Upper lobe of right lung (tissue), 1 donor: ENCODE measurements around the gene EIF4G3. TPM values are rescaled to one million over a fixed set of nuclear protein-coding genes. Genes with fewer than 3 reads are reported as not detected.
"Not testable (repeated sequence)": the region's sequence is repeated elsewhere in the genome, so short reads cannot be mapped to it uniquely, and the experiment has no call there.

ENCODE experiments used
- ATAC-seq: fragments of 200-7000 bp; cut with Tn5 transposase; one replicate; pipeline ENCODE4 v1.9.1; 2020; ENCODE audit warnings: mild to moderate bottlenecking, moderate library complexity
- DNase-seq: peaks from one replicate; pipeline ENCODE4 v3.0.0-alpha.2; 2020
- H3K27ac ChIP-seq: fragments of 200-600 bp; one replicate; pipeline ENCODE4 v1.8.0; 2022
- H3K27me3 ChIP-seq: fragments of 200-600 bp; one replicate; pipeline ENCODE4 v1.8.0; 2022; ENCODE audit warnings: mild to moderate bottlenecking
- H3K36me3 ChIP-seq: fragments of 200-600 bp; one replicate; pipeline ENCODE4 v1.8.0; 2022
- H3K4me1 ChIP-seq: fragments of 200-600 bp; one replicate; pipeline ENCODE4 v1.8.0; 2022
- H3K4me3 ChIP-seq: fragments of 200-600 bp; one replicate; pipeline ENCODE4 v1.8.0; 2022; ENCODE audit warnings: mild to moderate bottlenecking
- H3K9me3 ChIP-seq: fragments of 200-600 bp; one replicate; pipeline ENCODE4 v1.8.0; 2022
- CTCF ChIP-seq: fragments of 200-600 bp; IDR thresholded peaks from one replicate; pipeline ENCODE4 v1.8.0; 2022; ENCODE audit warnings: antibody characterized with exemption
- intact Hi-C: fragments of 100-400 bp; cut with DNase I; formaldehyde crosslinking; loops from one replicate; pipeline ENCODE4 v1.11.0; 2022
- total RNA-seq: library from RNA; stranded (reverse); fragmentation: NEBNext Ultra II Directional; extraction: Animal tissue kit (Norgen Biotek cat#: 25700); gene quantifications from one replicate; pipeline ENCODE4 v1.2.1, GENCODE V29; 2021
- donor health status: DM: no; HTN: yes; CAD: no; lungs with severe emphysema.

Gene EIF4G3
- total RNA-seq, 1 donor from 2014 or later = 44.5 TPM

GRCh38 chr1:21216835-21217811 is 40.4 kb upstream of the EIF4G3 start:
- intact Hi-C loops = no loop called here
- Histone ChIP-seq H3K9me3 (no peaks in the 10 kb centered on the region), H3K4me3 (no peak overlapping the region), H3K4me1 (no peaks in the 10 kb centered on the region), H3K27me3 (no peaks in the 10 kb centered on the region), H3K27ac (no peak overlapping the region), H3K36me3 (peaks cover 17% of the 10 kb centered on the region)
- TF ChIP-seq CTCF = peak; percentile 74
- DNase-seq (no peak), ATAC-seq (peak; percentile 62)

- Histone ChIP-seq H3K4me1 (no peaks in the 10 kb centered on the region), H3K36me3 (no peaks in the 10 kb centered on the region), H3K9me3 (no peaks in the 10 kb centered on the region), H3K4me3 (no peak overlapping the region), H3K27ac (no peak overlapping the region), H3K27me3 (no peaks in the 10 kb centered on the region)
- intact Hi-C loops = no loop called here
- DNase-seq (no peak), ATAC-seq (no peak)
- TF ChIP-seq CTCF = no peak
Observed at GRCh38 chr1:21212126-21212525, 35.4 kb upstream of the EIF4G3 start.

- DNase-seq, H3K36me3 ChIP-seq, H3K27ac ChIP-seq, H3K4me3 ChIP-seq, H3K27me3 ChIP-seq, H3K9me3 ChIP-seq, ATAC-seq, H3K4me1 ChIP-seq, intact Hi-C loops: not testable (repeated sequence)
Observed at GRCh38 chr1:21208137-21208700, 31.5 kb upstream of the EIF4G3 start.

GRCh38 chr1:21206117-21206516 is 29.4 kb upstream of the EIF4G3 start:
- H3K4me1 ChIP-seq = no peaks in the 10 kb centered on the region
- H3K27me3 ChIP-seq = no peaks in the 10 kb centered on the region
- intact Hi-C loops = no loop called here
- no peak overlapping the region for H3K27ac ChIP-seq
- no peak for TF ChIP-seq CTCF
- no peaks in the 10 kb centered on the region for H3K9me3 ChIP-seq
- H3K36me3 ChIP-seq = no peaks in the 10 kb centered on the region
- no peak overlapping the region for H3K4me3 ChIP-seq
- DNase-seq (no peak), ATAC-seq (no peak)

GRCh38 chr1:21205416-21205815 is 28.7 kb upstream of the EIF4G3 start:
- Histone ChIP-seq H3K4me3 (no peak overlapping the region), H3K9me3 (no peaks in the 10 kb centered on the region), H3K36me3 (no peaks in the 10 kb centered on the region), H3K27ac (no peak overlapping the region), H3K4me1 (no peaks in the 10 kb centered on the region), H3K27me3 (no peaks in the 10 kb centered on the region)
- no peak for ATAC-seq
- DNase-seq = no peak
- intact Hi-C loops = no loop called here
- no peak for TF ChIP-seq CTCF

GRCh38 chr1:21201650-21202049 is 25.0 kb upstream of the EIF4G3 start:
- TF ChIP-seq CTCF = no peak
- no peak for ATAC-seq

GRCh38 chr1:21201238-21201637 is 24.5 kb upstream of the EIF4G3 start:
- DNase-seq, H3K36me3 ChIP-seq, H3K27ac ChIP-seq, H3K9me3 ChIP-seq, H3K4me1 ChIP-seq, ATAC-seq, intact Hi-C loops, H3K4me3 ChIP-seq, H3K27me3 ChIP-seq: not testable (repeated sequence)

More at GRCh38 chr1:21201650-21202049, 25.0 kb upstream of the EIF4G3 start:
- Histone ChIP-seq H3K27ac (no peak overlapping the region), H3K4me3 (no peak overlapping the region), H3K27me3 (no peaks in the 10 kb centered on the region), H3K4me1 (no peaks in the 10 kb centered on the region), H3K36me3 (no peaks in the 10 kb centered on the region), H3K9me3 (no peaks in the 10 kb centered on the region)
- intact Hi-C loops = no loop called here
- no peak for DNase-seq
